Smooth muscle cell (in vitro differentiated cells): ENCODE data around the gene SPAG17. TPM values are rescaled to one million over a fixed set of nuclear protein-coding genes. Genes with fewer than 3 reads are reported as not detected.

Source experiments
- DNase-seq: peaks from one replicate; lab custom pipeline; 2025; ENCODE audit not compliant: unreplicated experiment; lab: John Stamatoyannopoulos, UW
- H2AFZ ChIP-seq: fragments of 200-600 bp; sonication (generic); 2 replicates; pipeline ENCODE4 v1.6.0; 2016; ENCODE audit warnings: antibody characterized with exemption, low read depth, mild to moderate bottlenecking
- H3F3A ChIP-seq: fragments of 200-600 bp; sonication (generic); 2 replicates; pipeline ENCODE4 v1.6.0; 2017; ENCODE audit warnings: antibody characterized with exemption, low read depth
- H3K27ac ChIP-seq: fragments of 200-600 bp; sonication (generic); 2 replicates; pipeline ENCODE4 v1.5.1; 2016; ENCODE audit warnings: low read depth, mild to moderate bottlenecking
- H3K27me3 ChIP-seq: fragments of 200-600 bp; sonication (generic); 2 replicates; pipeline ENCODE4 v1.6.1; 2016; ENCODE audit warnings: low read depth, mild to moderate bottlenecking
- H3K36me3 ChIP-seq: fragments of 200-600 bp; sonication (generic); 2 replicates; pipeline ENCODE4 v1.5.1; 2016; ENCODE audit warnings: low read depth
- H3K4me1 ChIP-seq: fragments of 200-600 bp; sonication (generic); 2 replicates; pipeline ENCODE4 v1.5.1; 2016; ENCODE audit warnings: low read depth
- H3K4me2 ChIP-seq: fragments of 200-600 bp; sonication (generic); 2 replicates; pipeline ENCODE4 v1.6.0; 2016; ENCODE audit warnings: mild to moderate bottlenecking
- H3K4me3 ChIP-seq: fragments of 200-600 bp; sonication (generic); 2 replicates; pipeline ENCODE4 v1.5.1; 2016; ENCODE audit warnings: mild to moderate bottlenecking
- H3K79me2 ChIP-seq: fragments of 200-600 bp; sonication (generic); 2 replicates; pipeline ENCODE4 v1.6.0; 2016; ENCODE audit warnings: low read depth, mild to moderate bottlenecking
- H3K9ac ChIP-seq: fragments of 200-600 bp; sonication (generic); 2 replicates; pipeline ENCODE4 v1.6.0; 2016; ENCODE audit warnings: low read depth
- H3K9me3 ChIP-seq: fragments of 200-600 bp; sonication (generic); replicated peaks from 2 replicates; pipeline ENCODE4 v1.5.1; 2016; ENCODE audit warnings: low read depth
- H4K20me1 ChIP-seq: fragments of 200-600 bp; sonication (generic); 2 replicates; pipeline ENCODE4 v1.6.0; 2016; ENCODE audit warnings: low read depth
- WGBS: methylation state at CpG from one replicate; pipeline ENCODE4 v1.1.7; 2016; ENCODE audit warnings: low lambda C conversion rate; 5-methylcytosine and 5-hydroxymethylcytosine counted together
- polyA plus RNA-seq: library from polyadenylated mRNA; unstranded; fragments of >200 nt; fragmentation: Nextera tagmentation; extraction: Ambion mirVana; gene quantifications from 2 replicates; pipeline ENCODE4 v1.2.1, GENCODE V29; 2016
- total RNA-seq: library from RNA; depleted of rRNA; stranded (reverse); fragments of >200 nt; gene quantifications from 2 replicates; pipeline ENCODE4 v1.2.3, GENCODE V29; 2014
- TF ChIP-seq, protein P1 (sequence below): fragments of 200-600 bp; sonication (generic); IDR thresholded peaks from 2 replicates; pipeline ENCODE4 v1.5.1; 2017; ENCODE audit warnings: borderline replicate concordance, mild to moderate bottlenecking, antibody characterized with exemption; ENCODE audit not compliant: insufficient read depth, poor library complexity, severe bottlenecking

Gene SPAG17
- total RNA-seq (0.40 and 11.1 TPM in 2 replicates), polyA plus RNA-seq (1.1 and 1.7 TPM in 2 replicates)

DNA sequence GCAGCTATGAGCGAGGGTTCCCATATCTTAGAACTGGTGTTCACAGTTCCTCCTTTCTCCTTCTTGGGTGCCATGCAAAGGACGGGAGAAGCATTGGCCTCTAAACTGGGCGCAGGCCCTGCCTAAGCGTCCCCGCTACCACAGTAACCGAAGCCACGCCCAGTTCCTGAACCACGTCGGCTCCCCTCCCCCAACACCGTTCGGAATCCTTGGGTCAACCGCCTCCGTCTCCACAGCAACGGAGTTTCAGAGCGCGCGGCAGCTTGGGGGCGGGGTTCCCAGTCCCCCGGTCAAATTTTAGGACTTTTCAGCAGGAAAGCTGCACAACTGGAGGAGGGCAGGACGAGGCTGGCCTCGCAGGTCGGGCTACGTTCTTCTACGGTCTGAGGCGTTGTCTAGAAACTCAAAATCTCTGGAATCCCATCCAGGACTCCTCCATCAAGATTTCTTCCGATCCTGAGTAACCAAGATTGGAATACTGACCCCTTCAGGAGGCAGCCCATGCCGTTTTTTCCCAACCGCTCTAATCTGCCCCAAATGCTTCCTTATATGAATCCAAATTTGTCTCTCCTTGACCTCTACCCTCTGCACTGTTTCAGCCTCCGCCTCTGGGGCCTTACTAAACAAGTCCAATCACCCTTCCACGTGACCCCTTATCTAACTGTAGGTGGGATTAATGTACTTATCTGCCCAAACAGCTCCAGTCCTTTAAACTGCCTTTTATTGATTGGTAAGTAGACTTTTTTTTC lies at the start of gene SPAG17:
Gene SPAG17 (minus strand): TSS at position 145 of the 749 bp plus-strand sequence. CDS start 71 bp downstream, at position 74.
- Histone ChIP-seq H3K36me3 (no peaks in the 10 kb centered on the region), H3K4me3 (peak within 1 kb of the TSS; percentile 65), H3K9ac (peak within 1 kb of the TSS; percentile 32), H2AFZ (peak within 1 kb of the TSS; percentile 93), H3K9me3 (no peaks in the 10 kb centered on the region), H3K4me2 (peak within 1 kb of the TSS; percentile 85), H3K79me2 (no peaks in the 10 kb centered on the region), H3K27ac (peak within 1 kb of the TSS; percentile 14), H3K4me1 (peaks cover 4% of the 10 kb centered on the region), H3F3A (no peaks in the 10 kb centered on the region), H4K20me1 (no peaks in the 10 kb centered on the region), H3K27me3 (no peaks in the 10 kb centered on the region)
- 2% methylated on average over 29 of the region's 30 CpGs for WGBS
- peak; percentile 40 for DNase-seq
- TF ChIP-seq, protein P1, sequence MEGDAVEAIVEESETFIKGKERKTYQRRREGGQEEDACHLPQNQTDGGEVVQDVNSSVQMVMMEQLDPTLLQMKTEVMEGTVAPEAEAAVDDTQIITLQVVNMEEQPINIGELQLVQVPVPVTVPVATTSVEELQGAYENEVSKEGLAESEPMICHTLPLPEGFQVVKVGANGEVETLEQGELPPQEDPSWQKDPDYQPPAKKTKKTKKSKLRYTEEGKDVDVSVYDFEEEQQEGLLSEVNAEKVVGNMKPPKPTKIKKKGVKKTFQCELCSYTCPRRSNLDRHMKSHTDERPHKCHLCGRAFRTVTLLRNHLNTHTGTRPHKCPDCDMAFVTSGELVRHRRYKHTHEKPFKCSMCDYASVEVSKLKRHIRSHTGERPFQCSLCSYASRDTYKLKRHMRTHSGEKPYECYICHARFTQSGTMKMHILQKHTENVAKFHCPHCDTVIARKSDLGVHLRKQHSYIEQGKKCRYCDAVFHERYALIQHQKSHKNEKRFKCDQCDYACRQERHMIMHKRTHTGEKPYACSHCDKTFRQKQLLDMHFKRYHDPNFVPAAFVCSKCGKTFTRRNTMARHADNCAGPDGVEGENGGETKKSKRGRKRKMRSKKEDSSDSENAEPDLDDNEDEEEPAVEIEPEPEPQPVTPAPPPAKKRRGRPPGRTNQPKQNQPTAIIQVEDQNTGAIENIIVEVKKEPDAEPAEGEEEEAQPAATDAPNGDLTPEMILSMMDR, result peak; percentile 37

DNA sequence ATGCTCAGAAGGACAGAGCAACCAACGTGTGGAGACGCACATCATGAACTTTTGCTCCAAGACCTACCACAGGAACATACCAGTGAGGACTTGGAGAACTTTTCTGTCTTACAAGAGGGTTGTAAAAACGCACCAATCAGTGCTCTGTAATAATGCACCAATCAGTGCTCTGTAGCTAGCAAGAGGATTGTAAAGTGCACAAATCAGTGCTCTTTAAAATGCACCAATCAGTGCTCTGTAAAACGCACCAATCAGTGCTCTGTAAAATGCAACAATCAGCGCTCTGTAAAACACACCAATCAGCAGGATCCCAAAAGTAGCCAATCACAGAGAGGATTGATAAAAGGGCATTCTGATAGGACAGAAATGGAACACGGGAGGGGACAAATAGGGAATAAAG lies 40.4 kb upstream of the SPAG17 start:
- TF ChIP-seq, protein P1, result no peak
- H2AFZ ChIP-seq, result no peak overlapping the region
- H3K4me3 ChIP-seq, result no peak overlapping the region
- H4K20me1 ChIP-seq, result no peaks in the 10 kb centered on the region
- no peaks in the 10 kb centered on the region for H3K4me1 ChIP-seq
- no peaks in the 10 kb centered on the region for H3K79me2 ChIP-seq
- no peak overlapping the region for H3K4me2 ChIP-seq
- no peak for DNase-seq
- H3K27me3 ChIP-seq, result no peaks in the 10 kb centered on the region
- no peak overlapping the region for H3K9ac ChIP-seq
- 90% methylated on average over 6 of the region's 6 CpGs for WGBS
- no peaks in the 10 kb centered on the region for H3F3A ChIP-seq
- no peak overlapping the region for H3K27ac ChIP-seq
- H3K9me3 ChIP-seq, result no peaks in the 10 kb centered on the region
- no peaks in the 10 kb centered on the region for H3K36me3 ChIP-seq

DNA sequence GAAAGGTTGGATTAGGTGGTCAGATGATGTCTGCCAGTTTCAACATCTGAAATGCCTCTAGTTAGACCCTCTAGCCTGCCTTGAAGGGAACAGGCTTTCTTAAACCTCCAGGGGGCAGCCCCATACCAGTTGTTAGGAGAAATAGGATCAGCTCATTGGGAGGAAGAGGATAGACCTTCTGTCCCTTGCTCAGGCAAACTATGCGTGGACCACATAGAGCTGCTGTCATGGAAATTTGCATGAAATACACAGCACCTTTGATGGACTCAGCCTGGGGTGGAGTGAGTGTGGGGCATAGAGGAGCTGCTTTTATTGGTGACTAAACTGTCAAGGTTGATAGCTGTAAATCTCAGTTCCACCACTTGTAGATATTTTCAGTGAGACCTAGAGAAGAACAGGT lies 38.4 kb upstream of the SPAG17 start:
- TF ChIP-seq, protein P1, result peak; percentile 40
- H3K9me3 ChIP-seq, result no peaks in the 10 kb centered on the region
- no peaks in the 10 kb centered on the region for H3K36me3 ChIP-seq
- H3K27ac ChIP-seq, result no peak overlapping the region
- H3K79me2 ChIP-seq, result no peaks in the 10 kb centered on the region
- H3K4me3 ChIP-seq, result no peak overlapping the region
- no peaks in the 10 kb centered on the region for H3F3A ChIP-seq
- no peak overlapping the region for H2AFZ ChIP-seq
- H3K9ac ChIP-seq, result no peak overlapping the region
- WGBS, result 28% methylated on average over 1 of the region's 1 CpG
- no peak overlapping the region for H3K4me2 ChIP-seq
- no peaks in the 10 kb centered on the region for H4K20me1 ChIP-seq
- H3K4me1 ChIP-seq, result no peaks in the 10 kb centered on the region
- peaks cover 5% of the 10 kb centered on the region for H3K27me3 ChIP-seq
- DNase-seq, result no peak

DNA sequence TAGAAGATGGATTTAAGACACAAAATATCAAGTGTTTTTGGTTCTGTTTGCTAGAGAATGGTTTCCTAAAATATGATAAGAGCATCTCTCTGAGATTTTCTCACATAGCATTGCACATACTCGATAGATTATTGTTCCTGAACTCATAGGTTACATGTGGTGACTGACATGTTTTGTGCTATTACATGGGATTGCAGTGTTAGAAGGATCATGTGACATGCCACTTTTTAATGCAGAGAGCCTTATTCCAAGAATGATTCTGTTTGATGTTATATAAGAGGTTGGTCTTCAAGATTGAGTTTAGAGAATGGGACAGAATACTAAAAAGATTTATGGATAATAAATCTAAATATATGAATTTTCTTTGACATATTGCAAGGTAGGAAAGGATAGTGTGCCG lies 34.4 kb upstream of the SPAG17 start:
- Histone ChIP-seq H3K79me2 (no peaks in the 10 kb centered on the region), H3K27me3 (peaks cover 5% of the 10 kb centered on the region), H3K36me3 (no peaks in the 10 kb centered on the region), H3K4me2 (no peak overlapping the region), H2AFZ (no peak overlapping the region), H3K4me3 (no peak overlapping the region), H3F3A (no peaks in the 10 kb centered on the region), H3K27ac (no peak overlapping the region), H3K9ac (no peak overlapping the region), H3K4me1 (no peaks in the 10 kb centered on the region), H4K20me1 (no peaks in the 10 kb centered on the region), H3K9me3 (no peaks in the 10 kb centered on the region)
- WGBS, result 92% methylated on average over 2 of the region's 2 CpGs
- no peak for DNase-seq
- TF ChIP-seq, protein P1, result no peak
